Breast epithelium (tissue), 3 donors: Measurements from ENCODE around the gene MIEF2.
"Not testable (repeated sequence)": the region's sequence is repeated elsewhere in the genome, so short reads cannot be mapped to it uniquely, and the experiment has no call there.

Experiments used
- POLR2A ChIP-seq: fragments of 450-650 bp; IDR thresholded peaks from one replicate; pipeline ENCODE4 v1.6.1; 2016; ENCODE audit warnings: antibody characterized with exemption, mild to moderate bottlenecking, moderate library complexity
- TF ChIP-seq, protein P1 (sequence below), 3 donors: fragments of 450-650 bp; IDR thresholded peaks; one replicate each; pipeline ENCODE4 v1.5.1; 2016 to 2017; ENCODE audit warnings: antibody characterized with exemption in 3 of 3, mild to moderate bottlenecking in 3 of 3, moderate library complexity in 3 of 3

DNA sequence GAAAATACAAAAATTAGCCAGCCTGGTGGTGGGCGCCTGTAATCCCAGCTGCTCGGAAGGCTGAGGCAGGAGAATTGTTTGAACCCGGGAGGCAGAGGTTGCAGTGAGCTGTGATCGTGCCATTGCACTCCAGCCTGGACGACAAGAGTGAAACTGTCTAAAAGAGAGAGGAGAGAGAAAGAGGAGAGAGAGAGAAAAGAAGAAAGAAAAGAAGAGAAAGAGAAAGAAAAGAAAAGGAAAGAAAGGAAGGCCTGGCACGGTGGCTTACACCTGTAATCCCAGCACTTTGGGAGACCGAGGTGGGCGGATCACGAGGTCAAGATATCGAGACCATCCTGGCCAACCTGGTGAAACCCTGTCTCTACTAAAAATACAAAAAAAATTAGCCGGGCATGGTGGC lies 43.6 kb upstream of the MIEF2 start:
- TF ChIP-seq, protein P1, sequence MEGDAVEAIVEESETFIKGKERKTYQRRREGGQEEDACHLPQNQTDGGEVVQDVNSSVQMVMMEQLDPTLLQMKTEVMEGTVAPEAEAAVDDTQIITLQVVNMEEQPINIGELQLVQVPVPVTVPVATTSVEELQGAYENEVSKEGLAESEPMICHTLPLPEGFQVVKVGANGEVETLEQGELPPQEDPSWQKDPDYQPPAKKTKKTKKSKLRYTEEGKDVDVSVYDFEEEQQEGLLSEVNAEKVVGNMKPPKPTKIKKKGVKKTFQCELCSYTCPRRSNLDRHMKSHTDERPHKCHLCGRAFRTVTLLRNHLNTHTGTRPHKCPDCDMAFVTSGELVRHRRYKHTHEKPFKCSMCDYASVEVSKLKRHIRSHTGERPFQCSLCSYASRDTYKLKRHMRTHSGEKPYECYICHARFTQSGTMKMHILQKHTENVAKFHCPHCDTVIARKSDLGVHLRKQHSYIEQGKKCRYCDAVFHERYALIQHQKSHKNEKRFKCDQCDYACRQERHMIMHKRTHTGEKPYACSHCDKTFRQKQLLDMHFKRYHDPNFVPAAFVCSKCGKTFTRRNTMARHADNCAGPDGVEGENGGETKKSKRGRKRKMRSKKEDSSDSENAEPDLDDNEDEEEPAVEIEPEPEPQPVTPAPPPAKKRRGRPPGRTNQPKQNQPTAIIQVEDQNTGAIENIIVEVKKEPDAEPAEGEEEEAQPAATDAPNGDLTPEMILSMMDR (IDR thresholded peaks at IDR 0.05), result not testable (repeated sequence)
- TF ChIP-seq POLR2A, result not testable (repeated sequence)
